K562 (cell line): ENCODE results near the gene MKNK1. TPM values are rescaled to one million over a fixed set of nuclear protein-coding genes. Genes with fewer than 3 reads are reported as not detected.

Experiments used
- ATAC-seq: fragments of 200-7000 bp; cut with Tn5 transposase; 3 replicates; pipeline ENCODE4 v1.9.1; 2020; ENCODE audit warnings: moderate library complexity
- BruUV-seq: library from RNA; stranded (reverse); fragments of 400-500 nt; replicated peaks from 2 replicates; lab custom pipeline; 2021; lab: Mats Ljungman, UMichigan
- CTCF ChIA-PET: fragments of 300-600 bp; formaldehyde crosslinking; extraction: SDS; loops from one replicate; lab custom pipeline; 2021; ENCODE audit warnings: low intra/inter-chr PET ratio; lab: Yijun Ruan, JAX
- POLR2A ChIA-PET: fragments of 300-600, 350-650 bp; sonication (Branson Sonifier 250); formaldehyde crosslinking; extraction: SDS; loops from one replicate; lab custom pipeline; 2021; ENCODE audit warnings: antibody characterized with exemption, inconsistent platforms; lab: Yijun Ruan, JAX
- DNase-seq, 4 experiments: peaks; one replicate each; pipeline versions ENCODE4 v3.0.0 to v3.0.0-alpha.2; 2011 to 2018; ENCODE audit warnings: low spot score in 3 of 4, mixed read lengths in 3 of 4; ENCODE audit errors: extremely low read depth in 1 of 4
- FAIRE-seq: peaks from 2 replicates; lab custom pipeline; 2011; peaks lifted over from hg19 to GRCh38; lab: Jason Lieb, UNC
- H2AFZ ChIP-seq: 2 replicates; pipeline ENCODE4 v1.6.0; 2011; ENCODE audit warnings: low read depth, low read length, control low read depth, inconsistent platforms
- H3K27ac ChIP-seq: fragments of 200-600 bp; 3 replicates; pipeline ENCODE4 v1.8.0; 2011; ENCODE audit warnings: low read depth, mild to moderate bottlenecking, control low read depth, inconsistent platforms, low read length, moderate library complexity, mixed read lengths; ENCODE audit errors: extremely low read depth
- H3K27me3 ChIP-seq, 2 experiments: fragments of 300-600 bp in 1 of 2; 2 replicates in 1 of 2; 3 replicates in 1 of 2; pipeline versions ENCODE4 v1.6.0 to v1.8.0; 2011; ENCODE audit warnings: inconsistent platforms in 2 of 2, low read length in 2 of 2, mild to moderate bottlenecking in 1 of 2, mixed read lengths in 1 of 2, moderate library complexity in 1 of 2; ENCODE audit not compliant: control insufficient read depth in 2 of 2, insufficient read depth in 2 of 2
- H3K36me3 ChIP-seq: fragments of 300-600 bp; 3 replicates; pipeline ENCODE4 v1.8.0; 2011; ENCODE audit warnings: mild to moderate bottlenecking, low read length, inconsistent platforms; ENCODE audit not compliant: control insufficient read depth, insufficient read depth
- H3K4me1 ChIP-seq, 2 experiments: fragments of 200-600 bp in 1 of 2; replicated peaks in 1 of 2; 2 replicates in 1 of 2; 3 replicates in 1 of 2; pipeline versions ENCODE4 v1.5.1 to v1.8.0; 2011; ENCODE audit warnings: inconsistent platforms in 2 of 2, low read length in 2 of 2, mild to moderate bottlenecking in 1 of 2, mixed read lengths in 1 of 2, moderate library complexity in 1 of 2; ENCODE audit not compliant: control insufficient read depth in 2 of 2, insufficient read depth in 2 of 2
- H3K4me2 ChIP-seq: 2 replicates; pipeline ENCODE4 v1.6.1; 2011; ENCODE audit warnings: low read length, control low read depth, inconsistent platforms, mixed read lengths; ENCODE audit not compliant: insufficient read depth
- H3K4me3 ChIP-seq: fragments of 200-600 bp; sonication (generic), shearing (Covaris generic); 2 replicates; pipeline ENCODE4 v1.5.1; 2016; ENCODE audit warnings: control low read depth, inconsistent platforms
- H3K79me2 ChIP-seq: fragments of 200-600 bp; 3 replicates; pipeline ENCODE4 v1.8.0; 2011; ENCODE audit warnings: low read length, inconsistent platforms; ENCODE audit not compliant: control insufficient read depth, insufficient read depth
- H3K9ac ChIP-seq, 2 experiments: 2 replicates each; pipeline versions ENCODE4 v1.6.0 to v1.6.1; 2011; ENCODE audit warnings: low read depth in 2 of 2, low read length in 2 of 2, control low read depth in 1 of 2, inconsistent platforms in 1 of 2, mild to moderate bottlenecking in 1 of 2, mixed read lengths in 1 of 2; ENCODE audit not compliant: insufficient read depth in 1 of 2
- H3K9me1 ChIP-seq: one replicate; pipeline ENCODE4 v1.6.0; 2011; ENCODE audit warnings: inconsistent platforms, mild to moderate bottlenecking, low read length, moderate library complexity; ENCODE audit not compliant: control insufficient read depth, insufficient read depth
- H3K9me3 ChIP-seq: replicated peaks from 2 replicates; pipeline ENCODE4 v1.5.1; 2011; ENCODE audit warnings: low read depth, low read length, inconsistent platforms; ENCODE audit not compliant: control insufficient read depth, insufficient read depth
- H4K20me1 ChIP-seq: replicated peaks from 2 replicates; pipeline ENCODE4 v1.6.1; 2011; ENCODE audit warnings: low read length, inconsistent platforms, mixed read lengths; ENCODE audit not compliant: control insufficient read depth, insufficient read depth
- BRF1 ChIP-seq: IDR thresholded peaks from 3 replicates; pipeline ENCODE4 v1.6.1; 2011; ENCODE audit warnings: borderline replicate concordance, mild to moderate bottlenecking; ENCODE audit not compliant: insufficient read length; ENCODE audit errors: extremely low read depth
- CREB3L1 ChIP-seq: fragments of 450-650 bp; IDR thresholded peaks from 2 replicates; pipeline ENCODE4 v1.6.1; 2014; ENCODE audit warnings: low read depth, mild to moderate bottlenecking, moderate library complexity, borderline replicate concordance
- CTCF ChIP-seq, 3 experiments: IDR thresholded peaks in 2 of 3; conservative IDR thresholded peaks in 1 of 3; 2 replicates each; pipeline ENCODE4 v1.5.1; 2011 to 2012; ENCODE audit warnings: low read length in 3 of 3, mild to moderate bottlenecking in 3 of 3, control low read depth in 2 of 3, improper control_type of control experiment in 1 of 3, inconsistent platforms in 1 of 3, low read depth in 1 of 3, mixed read lengths in 1 of 3, moderate library complexity in 1 of 3; ENCODE audit not compliant: insufficient read depth in 2 of 3
- E2F8 ChIP-seq: fragments of 450-650 bp; IDR thresholded peaks from 2 replicates; pipeline ENCODE4 v1.7.1; 2018; ENCODE audit warnings: mild to moderate bottlenecking, low read depth; ENCODE audit not compliant: partially characterized antibody
- FOSL1 ChIP-seq: fragments of 200-800 bp; sonication (Bioruptor generic); conservative IDR thresholded peaks from 2 replicates; pipeline ENCODE4 v1.6.1; 2016; ENCODE audit warnings: missing genetic modification characterization, missing compliant biosample characterization
- GMEB1 ChIP-seq: fragments of 250-450 bp; sonication (Bioruptor Pico); IDR thresholded peaks from 2 replicates; pipeline ENCODE4 v1.4.0; 2020; ENCODE audit warnings: mild to moderate bottlenecking
- NUFIP1 ChIP-seq: fragments of 450-650 bp; IDR thresholded peaks from 2 replicates; pipeline ENCODE4 v1.6.1; 2018; ENCODE audit not compliant: partially characterized antibody
- PREB ChIP-seq: sonication (generic); formaldehyde crosslinking; IDR thresholded peaks from 2 replicates; pipeline ENCODE4 v1.8.1; 2023; ENCODE audit warnings: mild to moderate bottlenecking, missing genetic modification reagents
- SMARCA5 ChIP-seq: fragments of 450-650 bp; IDR thresholded peaks from 2 replicates; pipeline ENCODE4 v1.6.1; 2016
- ZNF174 ChIP-seq: fragments of 250-450 bp; sonication (Bioruptor Pico); IDR thresholded peaks from 2 replicates; pipeline ENCODE4 v1.4.0; 2020; ENCODE audit warnings: mild to moderate bottlenecking
- WGBS: fragments of 100-300 bp; shearing (Covaris generic); methylation state at CpG from one replicate; pipeline ENCODE4 v1.1.6; 2016; ENCODE audit warnings: low coverage, mixed read lengths; ENCODE audit not compliant: insufficient coverage; ENCODE audit errors: missing lambda C conversion rate; 5-methylcytosine and 5-hydroxymethylcytosine counted together
- in situ Hi-C: fragments of 300-500 bp; cut with MboI; formaldehyde crosslinking; loops from 4 replicates; pipeline ENCODE4 v1.15.0; 2018; ENCODE audit warnings: inconsistent platforms, mixed read lengths
- intact Hi-C: fragments of 100-400 bp; cut with micrococcal nuclease; formaldehyde crosslinking; loops from 2 replicates; pipeline ENCODE4 v1.14.2; 2022
- polyA plus RNA-seq, 8 experiments: library from polyadenylated mRNA; depleted of rRNA in 4 of 8; stranded (reverse) in 5 of 8; unstranded in 3 of 8; fragments of >200 nt; fragmentation: Nextera tagmentation in 2 of 8; fragmentation: Illumina TruSeq in 1 of 8; extraction: Ambion mirVana in 2 of 8; extraction: Trizol in 1 of 8; gene quantifications; 2 replicates each; pipeline versions ENCODE4 v1.2.1 to v1.2.3, GENCODE V29; 2011 to 2014; ENCODE audit warnings: inconsistent platforms in 1 of 8, missing spikeins in 1 of 8
- total RNA-seq, 7 experiments: library from RNA; depleted of rRNA in 6 of 7; stranded (reverse); fragments of >200 nt in 6 of 7; fragmentation: Illumina TruSeq in 2 of 7; extraction: Trizol in 2 of 7; gene quantifications; 2 replicates each; pipeline versions ENCODE4 v1.2.1 to v1.2.3, GENCODE V29; 2011 to 2021; ENCODE audit warnings: low replicate concordance in 1 of 7

MKNK1 gene
- total and polyA plus RNA-seq, 9 of the 15 experiments (the other 6 are each of a cell fraction or from before 2014, with no cell fraction given): 27.7 to 51.3 (median 43.7) TPM

GRCh38 chr1:46552357-46553237 is 51.5 kb downstream of the MKNK1 start:
- Histone ChIP-seq H3K27me3 (peaks cover 12 to 26% of the 10 kb centered on the region in 2 experiments; a peak in 3 of 5 replicates), H3K4me2 (no peak overlapping the region), H3K79me2 (no peaks in the 10 kb centered on the region), H4K20me1 (no peaks in the 10 kb centered on the region; the same call in 1 of the 2 replicates), H3K9me1 (peaks cover 3% of the 10 kb centered on the region), H3K4me3 (no peak overlapping the region), H3K9ac (0 out of 4 replicates have a peak overlapping the region, but pooled peaks of 1 of the 2 experiments have one; percentile 8), H3K36me3 (no peaks in the 10 kb centered on the region), H3K27ac (no peak overlapping the region), H3K9me3 (no peaks in the 10 kb centered on the region), H2AFZ (no peak overlapping the region), H3K4me1 (peaks cover 6 to 32% of the 10 kb centered on the region in 2 experiments; a peak in 3 of 5 replicates)
- ATAC-seq (no peak), DNase-seq (no peak), FAIRE-seq (no peak)
- in situ Hi-C loops: no loop called here
- CTCF ChIA-PET: interaction anchor here (0.8 to 1.4 kb wide), 2 partner anchors 17 to 172 kb away, joined by 3 to 4 read pairs; a partner anchor contains a TSS
- 13% methylated on average over 10 of the region's 10 CpGs for WGBS
- POLR2A ChIA-PET: interaction anchor here (0.6 to 1.0 kb wide), 2 partner anchors 21 to 39 kb away, joined by 3 to 5 read pairs; no protein-coding TSS in a partner anchor
- no TSS peak for BruUV-seq
- intact Hi-C loops: no loop called here
- TF ChIP-seq PREB (CRISPR knock-in tag): no peak
- TF ChIP-seq GMEB1 (CRISPR knock-in tag): no peak
- TF ChIP-seq SMARCA5: no peak
- TF ChIP-seq NUFIP1: no peak
- TF ChIP-seq ZNF174 (CRISPR knock-in tag): no peak
- TF ChIP-seq FOSL1: no peak
- TF ChIP-seq CREB3L1: no peak
- no peak for TF ChIP-seq BRF1
- no peak for TF ChIP-seq CTCF (IDR thresholded peaks at IDR 0.05 in 2 of 3, conservative IDR thresholded peaks at IDR 0.05 in 1 of 3; ENCODE audit: insufficient read depth in 2 of 3, low read depth in 1 of 3, low read length in 3 of 3)
- TF ChIP-seq E2F8: no peak
